NCI-H2029 treated with DMSO at 0.1 percent for 48 hours (cell line): Measurements from ENCODE around the gene MEGF9.

Experiments used
- DNase-seq: peaks from one replicate; lab custom pipeline; 2025; lab: John Stamatoyannopoulos, UW

MEGF9 gene

DNA sequence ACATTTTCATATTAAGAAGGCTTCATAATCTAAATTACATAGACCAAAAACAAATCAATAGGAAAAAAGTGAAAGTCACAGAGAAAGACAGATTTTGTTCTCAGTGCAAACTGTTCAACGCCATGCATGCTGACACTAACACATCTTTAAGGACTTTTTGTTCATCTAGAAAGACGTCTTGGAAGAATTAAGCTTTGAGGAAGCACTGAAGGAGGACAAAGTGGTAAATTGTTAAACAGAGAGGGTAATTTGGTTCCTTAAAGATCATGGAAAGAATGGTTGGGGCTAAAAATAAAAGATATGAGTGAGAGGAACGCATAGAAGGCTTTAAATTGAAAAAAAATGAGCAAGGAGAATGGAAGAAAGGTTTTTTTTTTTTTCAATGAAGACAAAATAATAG lies 9.1 kb downstream of the MEGF9 start:
- no peak for DNase-seq

DNA sequence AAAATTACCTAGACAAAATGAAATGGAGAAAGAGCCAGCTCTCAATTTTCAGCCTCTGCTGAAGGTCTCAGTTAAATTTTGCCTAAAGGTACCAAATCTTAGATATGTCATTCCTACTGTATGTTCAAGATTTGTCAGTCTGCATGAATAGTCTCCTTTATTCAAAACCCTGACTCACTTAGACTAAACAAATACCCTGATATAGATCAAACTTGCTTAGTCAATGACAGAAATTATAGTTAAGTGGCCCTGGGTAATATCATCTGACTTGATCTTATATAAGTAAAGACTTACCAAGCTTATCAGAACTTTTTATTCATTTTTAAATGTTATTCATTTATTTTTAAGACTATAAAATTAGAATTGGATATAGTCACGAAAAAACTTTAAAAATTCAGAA lies 12.2 kb downstream of the MEGF9 start:
- no peak for DNase-seq

DNA sequence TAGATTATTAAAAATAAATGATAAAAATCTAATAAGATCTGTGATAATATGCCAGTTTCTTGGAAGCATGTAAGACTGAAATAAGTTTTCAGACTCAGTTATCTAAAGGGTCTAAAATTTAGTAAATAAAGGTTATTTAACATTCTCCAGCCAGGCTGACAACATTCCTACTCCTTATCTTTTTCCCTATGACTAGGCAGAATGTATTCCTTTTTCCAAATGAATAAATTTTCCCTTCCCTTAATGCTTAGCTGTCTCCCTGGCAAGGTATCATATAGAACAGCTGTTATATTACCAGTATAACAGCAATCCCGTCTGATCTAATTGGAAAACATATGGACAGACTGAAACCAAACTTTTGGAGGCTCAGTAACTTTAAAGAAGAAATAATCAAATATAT lies 13.0 kb downstream of the MEGF9 start:
- DNase-seq: no peak

DNA sequence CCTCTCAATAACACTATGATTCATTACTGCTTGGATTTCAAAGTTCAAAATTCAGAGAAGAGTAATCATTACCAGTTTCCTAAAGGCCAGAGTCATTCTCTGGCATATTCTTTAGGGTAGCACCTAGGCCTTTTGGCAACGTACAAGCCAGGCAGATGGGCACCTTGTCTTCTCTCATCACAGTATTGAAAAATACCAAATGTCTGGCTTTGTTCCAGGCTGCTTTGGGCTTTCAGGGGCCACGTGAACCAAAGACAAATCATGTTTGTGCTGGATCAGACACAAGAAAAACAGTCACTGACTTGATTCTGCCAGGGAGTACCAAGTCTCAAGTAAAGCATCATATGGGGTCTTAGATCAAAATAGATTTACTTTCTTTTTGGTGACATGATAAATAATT lies 15.5 kb downstream of the MEGF9 start:
- DNase-seq: peak; percentile 64

DNA sequence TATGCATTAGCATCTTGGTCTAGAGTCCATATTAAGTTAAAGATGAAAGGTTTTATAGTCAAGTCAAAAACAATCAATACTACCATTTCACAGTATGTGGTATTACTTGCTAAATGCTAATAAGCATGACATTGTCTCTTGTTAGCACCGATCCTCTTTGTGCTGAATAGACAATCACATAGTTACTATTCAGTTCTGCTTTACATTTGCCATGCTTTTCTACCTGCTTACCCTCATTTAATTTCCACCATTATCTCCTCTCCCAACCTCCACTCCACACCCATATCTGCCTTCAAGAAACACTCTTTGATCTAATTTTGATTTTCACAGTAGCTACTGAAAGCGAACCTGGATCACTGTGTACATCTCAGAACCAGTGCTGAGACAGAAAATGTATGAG lies 16.8 kb downstream of the MEGF9 start:
- no peak for DNase-seq

DNA sequence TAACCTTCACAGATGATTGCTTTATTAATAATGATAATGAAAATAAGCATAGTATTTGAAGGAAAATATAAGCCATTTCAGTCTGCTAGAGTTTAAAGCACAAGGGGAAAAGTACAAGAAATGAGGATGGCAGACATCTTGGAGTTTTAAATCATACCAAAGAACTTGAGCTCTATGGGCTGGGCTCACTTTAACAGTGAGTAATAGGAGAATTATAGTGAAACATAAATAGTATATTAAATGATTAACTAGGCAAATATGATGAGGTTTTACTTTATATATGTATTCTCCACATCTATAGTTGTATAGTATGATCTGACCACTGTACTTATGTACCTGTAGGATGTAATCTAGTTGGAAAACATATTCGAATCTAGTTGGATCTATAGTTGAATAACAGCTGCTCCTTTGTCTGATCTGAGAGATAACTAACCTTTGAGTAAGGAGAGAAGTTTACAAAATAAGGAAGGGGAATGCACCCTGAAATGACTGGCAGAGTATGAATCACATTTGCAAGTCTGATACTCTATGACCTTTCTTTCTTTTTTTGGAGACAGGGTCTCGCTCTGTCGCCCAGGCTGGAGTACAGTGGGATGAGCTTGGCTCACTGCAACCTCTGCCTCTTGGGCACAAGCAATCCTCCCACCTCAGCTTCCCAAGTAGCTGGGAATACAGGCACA lies 17.6 kb downstream of the MEGF9 start:
- no peak for DNase-seq

DNA sequence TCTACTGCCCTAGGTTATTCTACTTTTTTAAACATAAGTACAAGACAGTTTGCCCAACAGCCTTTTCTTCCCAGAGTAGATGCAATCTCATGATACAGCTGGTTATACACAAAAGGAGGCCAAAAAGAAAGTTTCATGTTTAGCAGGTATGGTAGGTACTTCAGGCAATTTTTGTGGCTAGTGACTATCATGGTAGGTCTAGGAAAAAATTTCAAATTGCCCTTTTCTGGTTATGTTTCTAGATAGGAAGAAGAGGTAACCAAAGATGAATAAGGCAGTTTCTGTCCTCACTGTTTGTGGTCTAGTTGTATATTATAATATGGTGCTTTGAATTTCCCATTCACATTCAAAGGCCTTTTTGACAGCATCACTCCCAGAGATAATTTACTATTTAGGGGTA lies 19.7 kb downstream of the MEGF9 start:
- no peak for DNase-seq

DNA sequence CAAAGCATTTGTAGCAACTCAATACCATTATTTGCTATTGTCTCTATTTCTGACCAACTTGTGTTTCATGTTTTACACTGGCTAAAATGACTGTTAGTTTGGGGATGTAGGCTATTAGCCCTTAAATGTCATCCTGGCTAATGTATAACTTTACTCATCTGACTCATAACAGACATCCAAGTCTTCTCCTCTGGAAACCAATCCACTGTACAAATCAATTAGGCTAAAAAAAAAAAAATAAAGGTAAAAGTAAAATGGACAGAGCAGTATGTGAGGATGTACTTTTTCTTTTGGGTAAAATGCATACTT lies 20.6 kb downstream of the MEGF9 start:
- DNase-seq: no peak

DNA sequence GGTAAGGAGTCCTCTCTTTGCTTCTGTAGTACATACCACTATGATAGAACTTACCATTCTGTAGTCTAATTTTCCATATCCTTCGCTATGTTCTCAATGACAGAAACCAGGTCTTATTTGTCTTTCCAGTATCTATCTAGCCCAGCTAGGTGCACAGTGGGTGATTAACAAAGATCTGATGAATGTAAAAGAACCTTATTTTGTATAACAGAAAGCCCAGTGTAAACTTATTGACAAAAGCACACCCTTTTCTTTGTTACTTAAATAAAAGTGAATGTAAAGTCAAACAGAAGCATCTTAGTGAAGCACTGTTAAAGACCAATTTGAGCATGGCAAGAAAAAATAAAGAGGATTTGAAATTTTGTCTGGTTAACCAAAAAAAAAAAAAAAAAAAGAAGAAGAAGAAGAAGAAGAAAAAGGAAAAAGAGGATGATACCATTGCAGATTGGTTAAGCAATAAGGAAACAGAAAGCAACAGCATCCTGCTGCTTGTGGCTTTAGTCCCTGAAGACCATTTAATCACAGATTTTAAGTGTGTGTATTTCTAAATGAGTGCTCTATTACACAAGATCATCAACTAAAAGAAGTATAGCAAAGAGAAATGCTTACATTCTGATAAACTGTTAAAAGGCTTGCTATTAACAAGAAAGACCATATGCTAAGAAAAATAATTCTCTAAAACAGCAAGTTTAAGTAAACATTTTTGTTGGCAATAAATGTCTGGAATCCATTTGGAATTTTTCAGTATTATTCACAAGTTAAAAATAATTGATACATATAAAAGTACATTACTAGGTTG lies 21.2 kb downstream of the MEGF9 start:
- DNase-seq: no peak

DNA sequence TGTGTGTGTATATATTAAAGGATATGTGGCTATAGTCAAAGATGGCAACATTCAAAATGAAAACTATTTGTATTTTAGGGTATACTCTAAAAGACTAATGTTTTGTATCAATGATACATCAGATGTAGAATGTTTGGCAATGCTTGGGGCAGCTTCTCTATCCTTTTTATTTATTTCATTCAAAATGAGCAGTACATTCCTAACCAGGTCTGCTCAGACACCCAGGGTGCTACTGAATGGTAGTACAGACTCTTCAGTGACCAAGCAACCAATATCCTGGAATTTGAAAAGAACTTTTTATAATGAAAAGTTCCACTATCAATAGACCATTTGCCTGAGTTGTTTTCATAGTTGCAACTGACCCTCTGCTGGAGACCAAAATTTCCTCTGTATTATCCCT lies 23.9 kb downstream of the MEGF9 start:
- DNase-seq: no peak

DNA sequence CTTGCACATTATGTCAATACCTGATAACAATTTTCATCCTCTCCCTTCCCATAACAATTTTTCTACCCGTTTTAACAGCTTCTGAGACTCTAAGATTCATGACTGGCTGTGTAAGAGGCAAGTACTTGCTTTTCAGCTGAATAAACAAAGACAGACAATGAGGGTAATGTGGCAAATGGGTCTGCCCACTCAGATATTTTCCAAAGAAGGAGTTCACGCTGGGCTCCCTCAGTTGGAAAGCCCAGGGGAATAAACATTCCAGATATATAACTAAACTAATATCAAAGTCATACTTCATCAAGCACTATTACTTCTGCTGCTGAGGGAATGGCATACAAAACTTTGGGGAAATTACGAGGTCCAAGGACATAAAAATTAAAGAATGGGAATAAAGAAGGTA lies 24.4 kb downstream of the MEGF9 start:
- peak; percentile 51 for DNase-seq

DNA sequence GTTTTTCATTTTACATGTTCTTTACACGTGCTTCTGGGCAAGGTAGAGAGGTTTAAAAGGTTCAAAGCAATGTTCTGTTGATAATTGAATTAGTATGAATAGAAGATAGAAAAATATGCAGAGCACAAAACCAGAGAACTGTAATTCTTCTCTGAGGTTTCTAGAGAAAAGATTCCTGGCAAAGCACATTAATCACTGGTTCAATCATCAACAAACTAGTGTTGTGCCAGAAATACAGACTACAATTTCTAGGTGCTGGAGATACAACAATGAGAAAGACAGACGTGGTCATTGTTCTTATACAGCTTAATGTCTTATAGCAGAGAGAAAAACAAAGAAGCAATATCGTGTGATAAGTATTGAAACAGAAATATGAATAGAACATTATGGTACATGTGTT lies 25.5 kb downstream of the MEGF9 start:
- no peak for DNase-seq

DNA sequence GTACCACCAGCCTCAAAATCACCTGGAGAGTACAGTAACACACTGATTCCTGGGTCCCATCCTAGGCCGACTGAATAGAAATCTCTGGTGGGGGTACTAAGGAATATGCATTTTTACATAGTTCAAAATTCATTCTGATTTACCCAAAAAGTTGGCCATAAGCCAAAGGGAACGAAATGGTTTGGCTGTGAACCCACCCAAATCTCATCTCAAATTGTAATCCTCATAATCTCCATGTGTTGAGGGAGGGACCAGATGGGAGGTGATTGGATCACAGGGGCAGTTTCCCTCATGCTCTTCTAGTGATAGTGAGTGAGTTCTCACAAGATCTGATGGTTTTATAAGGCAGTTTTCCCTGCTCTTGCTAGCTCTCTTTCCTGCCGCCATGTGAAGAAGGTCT lies 31.1 kb downstream of the MEGF9 start:
- no peak for DNase-seq

DNA sequence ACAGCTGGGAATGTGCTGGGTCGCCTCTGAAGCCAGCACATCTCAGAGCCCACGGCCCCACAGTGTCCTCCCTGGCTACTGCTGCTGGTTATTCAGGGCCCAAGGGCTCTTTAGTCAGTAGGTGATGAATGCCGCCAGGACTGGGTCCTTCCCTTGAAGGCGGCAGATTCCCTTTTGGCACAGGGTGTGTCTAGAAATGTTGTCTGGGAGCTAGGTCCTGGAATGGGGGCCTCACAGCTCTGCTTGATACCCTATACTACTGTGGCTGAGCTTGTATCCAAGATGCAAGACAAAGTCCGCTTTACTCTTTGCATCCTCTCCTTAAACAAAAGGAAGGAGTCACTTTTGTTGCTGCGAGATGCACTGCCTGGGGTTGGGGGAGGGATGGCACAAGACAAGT lies 33.1 kb downstream of the MEGF9 start:
- DNase-seq: no peak

DNA sequence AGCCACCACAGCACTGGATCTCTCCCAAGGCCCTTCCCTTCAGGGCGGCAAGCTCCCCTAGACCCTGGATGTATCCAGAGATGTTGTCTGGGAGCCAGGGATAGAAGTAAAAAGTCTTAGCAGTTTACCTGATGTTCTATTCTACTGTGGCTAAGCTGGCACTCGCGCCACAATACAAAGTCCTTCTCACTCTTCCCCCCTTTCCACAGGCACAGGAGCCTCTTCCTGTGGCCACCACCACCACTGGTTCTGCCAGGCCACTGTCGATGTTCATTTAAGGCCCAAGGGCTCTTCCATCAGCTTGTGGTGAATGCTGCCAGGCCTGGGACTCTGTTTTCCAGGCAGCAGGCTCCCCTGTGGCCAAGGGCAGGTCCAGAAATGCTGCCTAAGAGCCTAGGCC lies 33.7 kb downstream of the MEGF9 start:
- no peak for DNase-seq

DNA sequence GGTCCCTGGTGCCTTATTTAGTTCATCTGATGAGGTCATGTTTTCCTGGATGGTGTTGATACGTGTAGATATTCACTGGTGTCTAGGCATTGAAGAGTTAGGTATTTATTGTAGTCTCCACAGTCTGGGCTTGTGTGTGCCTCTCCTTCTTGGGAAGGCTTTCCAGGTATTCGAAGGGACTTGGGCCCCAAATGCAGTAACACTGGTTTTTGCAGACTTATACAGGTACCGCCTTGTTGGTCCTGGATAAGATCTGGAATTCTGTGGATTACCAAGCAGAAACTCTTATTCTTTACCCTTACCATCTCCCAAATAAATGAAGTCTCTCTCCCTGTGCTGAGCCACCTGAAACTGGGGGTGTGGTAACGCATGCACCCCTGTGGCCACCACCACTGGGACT lies 34.1 kb downstream of the MEGF9 start:
- no peak for DNase-seq

DNA sequence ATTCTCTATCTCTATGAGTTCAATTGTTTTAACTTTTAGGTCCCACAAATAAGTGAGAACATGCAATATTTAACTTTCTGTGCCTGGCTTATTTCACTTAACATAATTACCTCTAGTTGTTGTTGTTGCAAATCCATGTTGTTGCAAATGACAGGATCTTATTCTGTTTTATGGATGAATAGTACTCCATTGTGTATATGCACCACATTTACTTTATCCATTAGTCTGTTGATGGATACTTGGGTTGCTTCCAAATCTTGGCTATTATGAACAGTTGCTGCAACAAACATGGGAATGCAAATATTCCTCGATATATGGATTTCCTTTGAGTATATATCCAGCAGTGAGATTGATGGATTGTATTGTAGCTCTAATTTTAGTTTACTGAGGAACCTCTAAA lies 36.3 kb downstream of the MEGF9 start:
- no peak for DNase-seq

DNA sequence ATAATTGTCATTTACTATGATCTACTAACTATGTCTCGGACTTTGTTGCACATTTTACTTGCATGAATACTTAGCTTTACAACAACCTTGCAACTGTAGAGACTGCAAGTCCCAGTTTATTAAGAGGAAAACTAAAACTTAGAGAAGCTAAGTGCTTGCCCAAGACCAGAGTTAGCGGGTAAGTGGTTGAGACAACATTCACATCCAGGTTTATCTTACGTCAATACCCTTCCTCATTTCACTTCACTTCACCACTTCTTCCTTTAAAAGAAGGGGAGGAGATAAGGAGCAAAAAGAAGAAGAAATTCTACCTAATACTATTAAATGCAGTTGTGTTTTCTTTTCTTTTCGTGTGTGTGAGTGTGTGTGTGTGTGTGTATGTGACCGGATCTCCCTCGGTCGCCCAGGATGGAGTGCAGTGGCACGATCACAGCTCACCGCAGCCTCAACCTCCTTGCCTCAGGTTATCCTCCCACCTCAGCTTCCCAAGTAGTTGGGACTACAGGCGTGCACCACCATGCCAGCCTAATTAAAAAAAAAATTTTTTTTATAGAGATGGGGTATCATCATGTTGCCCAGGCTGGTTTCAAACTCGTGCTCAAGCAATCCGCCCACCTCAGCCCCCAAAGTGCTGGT lies 37.4 kb downstream of the MEGF9 start:
- DNase-seq: no peak

DNA sequence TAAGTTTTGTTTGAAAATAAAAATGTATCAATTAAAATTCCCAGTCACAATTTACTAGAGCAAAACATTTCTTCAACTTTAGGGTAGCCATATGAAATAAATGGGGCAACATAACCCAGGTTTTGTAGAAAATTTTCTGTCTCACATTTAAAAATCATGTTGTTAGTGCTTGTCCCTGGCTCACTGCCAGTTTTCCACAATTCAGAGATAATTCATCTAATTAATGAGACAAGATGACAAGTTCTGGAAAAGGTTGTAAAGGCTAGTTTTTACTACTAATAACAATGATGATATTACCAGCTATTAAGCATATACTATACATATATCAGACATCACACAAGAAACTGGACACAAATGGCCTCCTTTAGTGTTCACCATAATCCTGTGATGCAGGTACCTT lies 45.9 kb downstream of the MEGF9 start:
- no peak for DNase-seq

DNA sequence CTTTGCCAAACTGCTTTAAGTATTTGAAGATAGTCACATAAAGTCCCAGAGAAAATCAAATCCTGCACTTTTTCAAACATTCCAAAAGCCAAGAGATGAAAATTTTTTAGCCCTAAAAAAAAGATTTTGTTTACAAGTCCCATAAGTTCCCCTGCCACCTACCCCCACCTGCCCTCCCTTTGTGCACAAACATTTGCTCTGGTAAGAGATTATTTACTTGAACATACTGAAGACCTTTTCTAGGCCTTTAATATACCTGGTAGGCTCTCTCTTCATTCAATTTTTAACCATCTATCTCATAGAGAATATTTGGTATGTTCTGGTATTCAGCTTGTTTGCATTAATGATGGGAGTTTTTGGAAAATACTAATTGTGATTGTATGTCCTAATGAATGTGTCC lies 50.3 kb downstream of the MEGF9 start:
- no peak for DNase-seq

DNA sequence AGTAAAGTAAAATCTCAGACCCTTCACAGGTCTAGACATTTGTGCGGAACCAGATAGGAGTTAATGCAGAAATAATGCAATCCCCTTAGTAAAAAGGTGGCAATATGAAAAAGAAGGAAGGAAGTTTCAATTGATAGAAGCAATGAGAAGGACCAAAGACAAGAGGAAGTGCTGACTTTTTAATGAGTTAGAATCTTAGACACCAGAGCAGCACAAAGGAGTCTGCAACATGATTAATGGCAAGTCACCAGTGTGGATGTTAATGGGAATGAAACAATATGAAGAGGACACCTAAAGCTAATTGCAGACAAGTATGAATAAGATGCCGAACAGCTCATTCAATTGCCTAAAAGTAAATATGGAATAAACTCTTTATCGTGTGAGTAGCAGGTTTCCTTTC lies 50.9 kb downstream of the MEGF9 start:
- no peak for DNase-seq

DNA sequence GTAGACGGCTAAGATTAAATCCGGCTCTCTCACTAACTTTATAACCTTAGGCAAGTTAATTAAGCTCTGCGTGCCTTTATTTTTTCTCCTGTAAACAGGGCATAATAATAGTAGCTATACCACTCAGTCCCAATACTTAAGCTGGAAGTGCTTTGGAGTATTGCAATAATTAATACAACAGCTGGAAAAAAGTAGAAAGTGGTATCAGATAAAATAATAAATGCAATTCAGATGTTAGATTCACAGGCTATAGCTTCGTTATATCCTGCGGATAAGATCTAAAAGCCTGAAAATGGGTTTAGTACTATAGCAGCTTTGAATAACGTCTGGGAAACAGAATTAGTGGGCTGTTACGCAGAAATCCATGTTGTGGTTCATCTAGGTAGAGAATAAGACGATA lies 51.8 kb downstream of the MEGF9 start:
- DNase-seq: no peak

DNA sequence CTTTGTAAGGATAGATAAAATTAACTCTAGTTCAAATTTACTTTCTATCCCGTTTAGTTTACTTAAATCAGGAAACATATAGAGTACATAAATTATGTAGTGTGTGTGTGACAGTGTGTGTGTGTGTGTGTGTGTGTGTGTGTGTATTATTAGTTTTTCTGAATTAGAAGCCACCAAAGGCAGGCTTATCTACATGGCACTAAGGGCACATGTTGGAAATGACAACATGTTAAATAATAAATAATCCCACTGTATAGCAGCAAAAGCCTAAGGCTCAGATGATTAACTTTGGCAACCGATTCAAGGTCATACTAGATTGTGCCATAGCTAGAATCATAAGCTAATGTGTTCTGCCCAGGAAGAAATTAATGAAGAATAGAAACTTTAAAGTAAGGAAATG lies 54.6 kb downstream of the MEGF9 start:
- no peak for DNase-seq

DNA sequence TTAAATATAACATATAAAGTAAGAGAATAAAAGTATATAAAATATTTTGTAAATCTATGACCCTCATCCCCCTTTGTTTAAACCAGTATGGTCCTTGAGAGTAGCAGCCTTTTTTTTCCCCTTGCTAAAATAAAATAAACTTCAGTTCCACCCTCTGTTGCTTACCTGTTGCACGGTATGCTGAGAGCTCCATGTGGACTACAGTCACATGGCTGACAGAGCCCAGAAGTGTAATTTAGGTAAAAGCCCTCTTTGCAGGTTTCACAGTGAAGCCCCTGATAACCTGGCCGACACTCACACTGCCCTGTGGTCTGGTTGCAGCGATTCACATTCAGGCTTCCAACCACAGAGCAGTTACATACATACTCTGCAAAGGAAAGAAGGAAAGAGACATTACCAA lies 55.1 kb downstream of the MEGF9 start:
- no peak for DNase-seq
